Measurements from ENCODE around the gene CSTB. TPM values are rescaled to one million over a fixed set of nuclear protein-coding genes. Genes with fewer than 3 reads are reported as not detected.

The CSTB gene
- total and polyA plus RNA-seq, 5 experiments from 2014 or later, result 30.7 to 67.4 (median 54.9) TPM

- peak overlapping the region in 7 of 10 donors; percentile 53 to 95 (median 87) for H3K27ac Mint-ChIP-seq
- POLR2A ChIA-PET, result no interaction called here
- H3K36me3 Mint-ChIP-seq, result peaks cover 0 to 6% (median 0%) of the 10 kb centered on the region in 3 donors
- H3K4me3 Mint-ChIP-seq, result peak overlapping the region in 5 of 10 donors; percentile 48 to 83 (median 65)
- no peaks in the 10 kb centered on the region for H3K9me3 Mint-ChIP-seq
- DNase-seq (peak in 2 of 10 donors; percentile 30 to 39), ATAC-seq (peak in 1 of 2 donors; percentile 32)
- H3K27me3 Mint-ChIP-seq, result no peaks in the 10 kb centered on the region
- H3K4me1 Mint-ChIP-seq, result peaks cover 24 to 50% (median 37%) of the 10 kb centered on the region in 4 donors
These were observed 42.5 kb downstream of the CSTB start for GRCh38 chr21:43733529-43734071.

GRCh38 chr21:43733060-43733459, 43.0 kb downstream of the CSTB start:
- Mint-ChIP-seq H3K9me3 (no peaks in the 10 kb centered on the region), H3K27me3 (no peaks in the 10 kb centered on the region), H3K36me3 (peaks cover 0 to 2% (median 0%) of the 10 kb centered on the region in 3 donors), H3K27ac (peak overlapping the region in 3 of 10 donors; percentile 91 to 95 (median 93)), H3K4me1 (peaks cover 28 to 55% (median 43%) of the 10 kb centered on the region in 4 donors), H3K4me3 (peak overlapping the region in 4 of 10 donors; percentile 60 to 68 (median 63))
- peak in 1 of 2 donors; percentile 44 for ATAC-seq
- peak in 4 of 10 donors; percentile 30 to 58 (median 36) for DNase-seq
- POLR2A ChIA-PET, result no interaction called here

GRCh38 chr21:43731891-43732711, 44.0 kb downstream of the CSTB start:
- Mint-ChIP-seq H3K9me3 (no peaks in the 10 kb centered on the region), H3K27me3 (no peaks in the 10 kb centered on the region), H3K36me3 (no peaks in the 10 kb centered on the region), H3K27ac (peak overlapping the region in 8 of 10 donors; percentile 41 to 95 (median 82)), H3K4me3 (peak overlapping the region in 1 of 10 donors; percentile 23), H3K4me1 (peaks cover 32 to 65% (median 52%) of the 10 kb centered on the region in 4 donors)
- POLR2A ChIA-PET, result no interaction called here
- DNase-seq (no peak), ATAC-seq (no peak)

GRCh38 chr21:43731476-43731875, 44.6 kb downstream of the CSTB start:
- POLR2A ChIA-PET, result no interaction called here
- no peaks in the 10 kb centered on the region for H3K36me3 Mint-ChIP-seq
- H3K27ac Mint-ChIP-seq, result peak overlapping the region in 8 of 10 donors; percentile 16 to 90 (median 70)
- peaks cover 38 to 71% (median 59%) of the 10 kb centered on the region in 4 donors for H3K4me1 Mint-ChIP-seq
- peak overlapping the region in 4 of 10 donors; percentile 18 to 62 (median 35) for H3K4me3 Mint-ChIP-seq
- H3K9me3 Mint-ChIP-seq, result no peaks in the 10 kb centered on the region
- DNase-seq (no peak), ATAC-seq (no peak)
- H3K27me3 Mint-ChIP-seq, result no peaks in the 10 kb centered on the region

DNA sequence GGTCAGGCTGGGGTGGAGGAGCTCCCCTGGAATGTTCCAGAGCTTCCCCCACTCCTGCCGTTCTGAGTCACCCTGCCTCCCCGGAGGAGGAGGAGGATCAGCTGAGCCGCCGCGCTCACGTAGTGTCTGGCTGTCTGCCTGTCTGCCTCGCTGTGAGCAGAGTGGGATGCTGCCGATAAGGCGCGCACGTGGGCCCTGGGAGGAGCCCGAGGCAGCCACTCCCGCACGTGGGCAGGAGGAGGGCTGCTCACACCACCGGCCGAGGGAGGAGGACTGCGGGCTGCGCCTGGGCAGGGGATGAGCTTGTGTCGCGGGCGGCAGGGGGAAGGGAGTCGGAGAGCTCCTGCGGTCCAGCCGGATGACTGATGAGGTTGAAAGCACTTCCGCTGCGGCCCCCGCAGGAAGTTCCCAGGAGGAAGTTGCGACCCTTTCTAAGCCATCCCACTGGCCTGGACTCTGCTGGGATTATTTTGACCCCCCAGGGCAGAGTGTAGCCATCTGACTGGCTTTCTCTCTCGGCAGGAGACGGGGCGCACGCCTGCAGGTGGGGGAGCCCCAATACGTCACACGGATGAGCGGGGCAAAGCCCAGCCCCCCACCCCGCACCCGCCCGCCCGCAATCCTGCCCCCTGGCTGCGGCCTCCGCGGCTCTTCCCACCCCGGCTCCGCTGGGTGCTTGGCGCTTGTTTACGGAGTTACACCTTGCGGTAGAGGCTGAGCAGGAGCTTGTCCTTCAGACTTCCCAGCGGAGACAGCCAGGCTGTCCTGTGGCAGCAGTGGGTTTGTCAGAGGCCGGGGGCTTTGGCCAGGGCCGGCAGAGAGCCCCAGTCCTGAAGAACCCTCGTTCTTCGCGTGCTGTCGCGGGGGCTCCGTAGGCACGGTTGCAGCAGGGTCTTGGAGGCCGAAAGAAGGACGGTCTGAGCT, 47.4 kb downstream of the CSTB start:
- Mint-ChIP-seq H3K36me3 (peaks cover 0 to 2% (median 0%) of the 10 kb centered on the region in 3 donors), H3K4me1 (peaks cover 37 to 64% (median 58%) of the 10 kb centered on the region in 4 donors), H3K9me3 (no peaks in the 10 kb centered on the region), H3K27me3 (no peaks in the 10 kb centered on the region), H3K4me3 (peak overlapping the region; percentile 77 to 91 (median 85)), H3K27ac (peak overlapping the region; percentile 53 to 96 (median 90))
- peak; percentile 81 to 92 for ATAC-seq
- POLR2A ChIA-PET, result interaction anchor here (1.1 to 3.1 kb wide), 3 partner anchors 8 to 69 kb away, joined by 3 to 15 read pairs (median 5); partner anchors contain the start of gene RRP1B
- peak; percentile 59 to 82 (median 71) for DNase-seq

- POLR2A ChIA-PET, result interaction anchor here (3.1 kb wide), 1 partner anchor 8 kb away, joined by 15 read pairs; no protein-coding TSS in a partner anchor
- H3K27me3 Mint-ChIP-seq, result no peaks in the 10 kb centered on the region
- peak overlapping the region; percentile 77 to 91 (median 85) for H3K4me3 Mint-ChIP-seq
- peak overlapping the region; percentile 48 to 96 (median 90) for H3K27ac Mint-ChIP-seq
- no peaks in the 10 kb centered on the region for H3K9me3 Mint-ChIP-seq
- H3K36me3 Mint-ChIP-seq, result peaks cover 0 to 5% (median 0%) of the 10 kb centered on the region in 3 donors
- DNase-seq (no peak), ATAC-seq (no peak)
- H3K4me1 Mint-ChIP-seq, result peaks cover 33 to 58% (median 53%) of the 10 kb centered on the region in 4 donors
These were observed 48.0 kb downstream of the CSTB start for GRCh38 chr21:43728154-43728466.

GRCh38 chr21:43727519-43728153, 48.5 kb downstream of the CSTB start:
- ATAC-seq, result no peak
- no peaks in the 10 kb centered on the region for H3K9me3 Mint-ChIP-seq
- DNase-seq, result no peak
- H3K27me3 Mint-ChIP-seq, result no peaks in the 10 kb centered on the region
- peak overlapping the region in 7 of 10 donors; percentile 56 to 96 (median 93) for H3K27ac Mint-ChIP-seq
- H3K4me3 Mint-ChIP-seq, result peak overlapping the region; percentile 36 to 91 (median 85)
- peaks cover 0 to 5% (median 0%) of the 10 kb centered on the region in 3 donors for H3K36me3 Mint-ChIP-seq
- POLR2A ChIA-PET, result interaction anchor here (3.1 kb wide), 1 partner anchor 7 kb away, joined by 15 read pairs; no protein-coding TSS in a partner anchor
- peaks cover 34 to 58% (median 54%) of the 10 kb centered on the region in 4 donors for H3K4me1 Mint-ChIP-seq

DNA sequence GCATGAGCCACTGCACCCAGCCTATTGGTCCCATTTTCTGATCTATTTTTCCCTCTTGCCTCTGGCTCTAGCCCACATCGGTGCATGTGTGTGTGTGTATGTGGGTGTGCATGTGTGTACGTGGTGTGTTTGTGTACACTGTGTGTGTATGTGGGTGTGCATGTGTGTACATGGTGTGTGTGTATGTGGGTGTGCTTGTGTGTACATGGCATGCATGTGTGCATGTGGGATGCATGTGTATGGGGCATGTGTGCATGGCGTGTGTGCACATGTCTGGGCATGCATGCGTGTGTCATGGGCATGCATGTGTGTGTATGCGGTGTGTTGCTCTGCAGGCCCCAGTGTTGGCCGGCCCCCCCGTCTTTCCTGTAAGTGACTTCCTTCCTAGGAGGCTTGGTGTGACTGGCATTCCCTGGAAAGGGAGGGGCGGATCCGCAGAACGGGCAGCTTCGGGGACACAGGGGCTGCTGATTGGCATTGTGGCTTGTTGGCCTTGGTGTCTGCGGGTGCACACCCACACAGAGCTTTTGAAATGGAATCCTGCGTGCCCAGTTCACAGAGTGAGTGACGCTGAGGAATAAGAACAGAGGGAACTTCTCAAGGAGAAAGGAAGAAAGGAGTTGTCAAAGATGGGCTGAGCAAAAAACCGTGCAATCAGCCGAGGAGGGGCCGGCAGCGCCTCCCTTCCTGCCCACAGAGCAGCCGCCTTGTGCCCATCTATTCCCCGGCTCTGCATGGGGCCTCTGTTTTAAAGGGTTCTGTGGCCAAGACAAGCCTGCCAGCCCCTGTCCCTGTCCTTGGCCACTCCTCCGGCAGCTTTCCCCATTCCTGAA, 49.2 kb downstream of the CSTB start:
- Mint-ChIP-seq H3K27ac (peak overlapping the region in 9 of 10 donors; percentile 56 to 92 (median 69)), H3K4me1 (peaks cover 37 to 60% (median 58%) of the 10 kb centered on the region in 4 donors), H3K27me3 (no peaks in the 10 kb centered on the region), H3K9me3 (no peaks in the 10 kb centered on the region), H3K36me3 (peaks cover 0 to 5% (median 0%) of the 10 kb centered on the region in 3 donors), H3K4me3 (peak overlapping the region; percentile 36 to 91 (median 82))
- POLR2A ChIA-PET, result interaction anchor here (3.1 kb wide), 1 partner anchor 7 kb away, joined by 15 read pairs; no protein-coding TSS in a partner anchor
- DNase-seq (no peak), ATAC-seq (no peak)
